Kidney epithelial cell (primary cell): Measurements from ENCODE around the gene PIM3. TPM values are rescaled to one million over a fixed set of nuclear protein-coding genes. Genes with fewer than 3 reads are reported as not detected.

ENCODE experiments used
- DNase-seq: peaks from one replicate; pipeline ENCODE4 v3.0.0-alpha.2; 2010; ENCODE audit warnings: low read depth
- H3K27me3 ChIP-seq: 2 replicates; pipeline ENCODE4 v1.6.0; 2011; ENCODE audit warnings: low read length; ENCODE audit not compliant: control insufficient read depth, insufficient read depth
- H3K36me3 ChIP-seq: 2 replicates; pipeline ENCODE4 v1.5.1; 2011; ENCODE audit warnings: low read length; ENCODE audit not compliant: control insufficient read depth, insufficient read depth
- H3K4me3 ChIP-seq: 2 replicates; pipeline ENCODE4 v1.5.1; 2011; ENCODE audit warnings: low read depth, mild to moderate bottlenecking, control low read depth, low read length
- total RNA-seq: library from RNA; depleted of rRNA; stranded (reverse); fragments of >200 nt; gene quantifications from 2 replicates; pipeline ENCODE4 v1.2.3, GENCODE V29; 2015
- TF ChIP-seq, protein P1 (sequence below): IDR thresholded peaks from 2 replicates; pipeline ENCODE4 v1.5.1; 2011; ENCODE audit warnings: mild to moderate bottlenecking, moderate library complexity, low read length, control low read depth, inconsistent platforms; ENCODE audit not compliant: insufficient read depth, poor library complexity, severe bottlenecking

Gene PIM3
- total RNA-seq, 1 donor from 2014 or later = 66.9 TPM

DNA sequence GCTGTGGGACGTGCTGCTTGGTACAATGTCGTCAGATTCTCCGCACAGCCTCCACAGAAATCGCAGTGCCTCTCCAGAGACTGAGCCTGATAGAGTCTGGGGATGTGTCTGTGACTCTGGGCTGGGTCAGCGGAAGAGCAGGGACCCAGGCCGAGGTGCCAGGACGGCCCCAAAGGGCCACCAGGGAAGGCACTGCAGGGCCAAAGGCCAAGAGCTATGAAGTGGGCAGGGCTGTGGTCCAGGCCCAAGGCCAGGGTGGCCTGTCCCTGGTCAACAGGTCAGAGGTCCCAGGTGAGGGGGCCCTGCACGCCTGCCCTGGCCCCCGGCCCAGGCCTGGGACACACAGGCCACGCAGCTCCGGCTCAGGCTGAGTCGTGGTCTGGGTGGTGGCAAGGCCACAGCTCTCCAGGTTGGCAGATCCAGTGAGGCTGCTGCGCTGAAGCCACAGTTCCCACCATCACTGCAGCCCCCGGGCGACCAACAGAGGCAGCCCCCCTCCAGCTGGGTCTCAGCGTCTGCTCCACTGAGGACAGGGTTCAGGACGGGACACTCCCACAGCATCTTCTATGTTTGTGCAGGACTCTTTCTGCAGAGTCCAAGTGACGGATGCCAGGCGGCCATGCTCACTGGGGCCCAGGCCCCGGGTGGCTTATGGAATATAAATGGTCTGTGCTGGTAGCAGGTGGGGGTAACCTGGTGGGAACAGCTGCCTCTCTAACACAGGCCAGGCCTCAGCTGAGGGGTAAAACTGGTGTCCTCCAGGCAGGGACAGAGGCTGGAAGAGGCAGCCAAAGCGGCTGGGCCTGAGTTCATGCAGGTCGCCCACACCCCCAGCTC lies 4.8 kb upstream of the PIM3 start:
- no peak for DNase-seq
- no peak overlapping the region for H3K4me3 ChIP-seq
- no peaks in the 10 kb centered on the region for H3K36me3 ChIP-seq
- TF ChIP-seq, protein P1, sequence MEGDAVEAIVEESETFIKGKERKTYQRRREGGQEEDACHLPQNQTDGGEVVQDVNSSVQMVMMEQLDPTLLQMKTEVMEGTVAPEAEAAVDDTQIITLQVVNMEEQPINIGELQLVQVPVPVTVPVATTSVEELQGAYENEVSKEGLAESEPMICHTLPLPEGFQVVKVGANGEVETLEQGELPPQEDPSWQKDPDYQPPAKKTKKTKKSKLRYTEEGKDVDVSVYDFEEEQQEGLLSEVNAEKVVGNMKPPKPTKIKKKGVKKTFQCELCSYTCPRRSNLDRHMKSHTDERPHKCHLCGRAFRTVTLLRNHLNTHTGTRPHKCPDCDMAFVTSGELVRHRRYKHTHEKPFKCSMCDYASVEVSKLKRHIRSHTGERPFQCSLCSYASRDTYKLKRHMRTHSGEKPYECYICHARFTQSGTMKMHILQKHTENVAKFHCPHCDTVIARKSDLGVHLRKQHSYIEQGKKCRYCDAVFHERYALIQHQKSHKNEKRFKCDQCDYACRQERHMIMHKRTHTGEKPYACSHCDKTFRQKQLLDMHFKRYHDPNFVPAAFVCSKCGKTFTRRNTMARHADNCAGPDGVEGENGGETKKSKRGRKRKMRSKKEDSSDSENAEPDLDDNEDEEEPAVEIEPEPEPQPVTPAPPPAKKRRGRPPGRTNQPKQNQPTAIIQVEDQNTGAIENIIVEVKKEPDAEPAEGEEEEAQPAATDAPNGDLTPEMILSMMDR = no peak
- no peaks in the 10 kb centered on the region for H3K27me3 ChIP-seq

DNA sequence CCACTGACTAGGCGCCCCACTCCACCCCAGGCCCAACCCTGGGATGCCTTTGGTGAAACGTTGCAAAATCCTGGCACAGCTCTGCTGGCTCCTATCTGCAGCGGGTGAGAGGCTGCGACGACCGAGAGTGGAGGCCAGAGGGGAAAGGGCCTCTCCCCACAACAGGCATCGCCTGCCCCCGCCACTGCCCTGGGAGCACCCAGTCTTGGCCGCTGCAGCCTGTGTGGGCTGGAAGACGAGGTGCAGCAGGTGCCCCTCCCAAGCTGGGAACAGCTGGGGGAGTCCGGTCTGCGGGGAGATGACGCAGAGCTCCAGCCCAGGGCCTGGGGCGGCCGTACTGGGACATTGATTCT lies 4.2 kb upstream of the PIM3 start:
- H3K36me3 ChIP-seq = no peaks in the 10 kb centered on the region
- DNase-seq = no peak
- no peak overlapping the region for H3K4me3 ChIP-seq
- TF ChIP-seq, protein P1 = no peak
- no peaks in the 10 kb centered on the region for H3K27me3 ChIP-seq

DNA sequence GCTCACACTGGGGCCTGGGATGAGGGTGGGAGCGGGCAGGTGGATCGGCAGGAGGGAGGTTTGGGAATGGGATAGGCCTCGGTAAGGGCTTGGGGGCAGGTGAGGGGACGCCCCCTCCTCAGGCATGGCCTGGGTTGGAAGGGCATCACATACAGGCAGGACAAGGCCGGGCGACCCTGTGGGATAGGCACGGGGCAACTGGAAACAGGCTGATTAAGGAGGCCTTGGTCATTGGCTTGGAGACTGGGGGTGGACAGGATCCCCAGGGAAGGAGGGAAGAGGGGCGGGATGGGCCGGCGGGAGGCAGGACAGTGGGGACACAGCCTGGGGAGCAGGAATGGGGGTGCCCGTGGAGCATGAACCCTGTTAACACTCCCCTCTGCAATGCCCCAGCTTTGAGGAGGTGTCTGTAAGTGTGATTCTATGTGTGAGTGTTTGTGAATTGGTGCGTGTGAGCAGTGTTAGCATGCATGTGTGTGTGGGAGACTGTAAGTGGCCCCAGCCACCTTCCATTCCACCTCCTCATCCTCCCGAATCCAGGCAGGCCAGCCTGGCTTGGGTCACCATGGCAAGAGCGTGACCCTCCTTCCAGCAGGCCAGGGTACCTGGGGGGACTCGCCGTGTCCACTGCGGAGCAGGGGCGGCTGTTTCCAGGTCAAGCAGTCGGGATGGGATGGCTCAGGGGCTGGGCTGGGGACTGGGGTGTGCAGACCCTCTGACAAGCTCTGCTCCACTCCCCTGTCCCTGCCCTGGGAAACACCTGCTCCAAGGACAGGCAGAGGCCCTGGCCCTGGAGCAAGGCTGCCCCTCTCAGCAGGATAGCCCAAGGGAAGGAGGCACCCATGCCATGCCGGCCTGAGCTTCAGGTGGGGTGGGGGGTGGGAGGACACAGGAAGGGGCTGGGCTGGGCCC lies 3.4 kb upstream of the PIM3 start:
- H3K36me3 ChIP-seq = peaks cover 1% of the 10 kb centered on the region
- H3K4me3 ChIP-seq = no peak overlapping the region
- TF ChIP-seq, protein P1 = no peak
- no peak for DNase-seq
- H3K27me3 ChIP-seq = no peaks in the 10 kb centered on the region

DNA sequence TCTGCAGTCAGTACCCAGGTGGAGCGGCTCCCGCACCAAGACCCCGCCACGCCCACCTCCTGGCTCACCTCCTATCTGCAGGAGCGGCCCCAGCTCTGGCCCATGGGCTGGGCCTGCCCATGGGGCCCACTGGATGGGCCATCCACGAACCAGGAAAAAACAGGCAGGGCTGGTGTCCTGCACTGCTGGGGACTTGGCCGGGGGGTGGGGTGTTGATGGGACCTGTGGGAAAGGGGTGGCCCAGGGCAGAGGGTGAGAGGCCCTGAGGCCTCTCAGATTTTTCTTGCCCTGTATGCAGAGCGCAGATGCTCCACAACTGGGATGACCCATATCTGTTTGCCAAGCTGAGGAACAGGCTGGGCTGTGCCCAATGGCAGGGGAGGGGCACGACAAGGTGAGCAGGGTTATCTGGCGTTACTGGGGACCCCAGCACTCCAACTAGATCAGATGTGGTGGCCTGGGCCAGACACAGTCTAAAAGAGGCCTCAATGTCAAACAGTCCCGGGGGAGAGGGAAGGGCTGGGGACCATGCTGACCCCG lies 2.7 kb upstream of the PIM3 start:
- DNase-seq = no peak
- no peak overlapping the region for H3K4me3 ChIP-seq
- TF ChIP-seq, protein P1 = no peak
- H3K36me3 ChIP-seq = peaks cover 3% of the 10 kb centered on the region
- H3K27me3 ChIP-seq = no peaks in the 10 kb centered on the region

DNA sequence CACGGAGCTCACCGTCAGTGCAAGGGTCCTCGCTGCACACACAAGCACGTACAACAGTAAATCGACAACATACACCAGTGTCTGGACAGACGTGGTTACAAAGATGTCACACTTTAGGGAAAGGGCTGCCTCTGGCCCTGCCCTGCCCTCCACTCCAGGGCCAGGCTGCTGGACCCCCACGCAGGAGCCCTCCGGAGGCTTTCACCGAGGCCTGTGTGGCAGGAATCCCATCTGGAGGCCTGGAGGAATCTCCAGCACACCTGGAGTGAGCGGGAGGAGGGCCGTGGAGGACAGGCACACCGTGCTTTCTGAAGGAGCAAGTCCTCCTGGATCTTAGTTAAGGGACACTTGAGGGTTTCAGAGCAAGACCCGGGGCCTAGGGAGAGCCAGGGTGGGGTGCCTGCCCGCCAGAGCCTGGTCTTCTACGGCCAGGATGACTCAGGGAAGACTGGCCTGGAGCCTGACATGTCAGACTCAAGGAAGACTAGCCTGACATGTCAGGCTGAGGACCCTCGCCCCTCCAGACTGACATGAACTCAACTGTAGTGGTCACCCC lies 2.1 kb upstream of the PIM3 start:
- TF ChIP-seq, protein P1 = no peak
- H3K4me3 ChIP-seq = no peak overlapping the region
- DNase-seq = no peak
- peaks cover 6% of the 10 kb centered on the region for H3K36me3 ChIP-seq
- H3K27me3 ChIP-seq = no peaks in the 10 kb centered on the region
